Measurements from ENCODE around the gene TLX2.

Gene TLX2

GRCh38 chr2:74496997-74497776 is 17.1 kb upstream of the TLX2 start:
- DNase-seq (ENCODE audit: low spot score) = no peak

GRCh38 chr2:74497777-74498499 is 16.3 kb upstream of the TLX2 start:
- DNase-seq (ENCODE audit: low spot score) = no peak

GRCh38 chr2:74498500-74499266 is 15.6 kb upstream of the TLX2 start:
- DNase-seq (ENCODE audit: low spot score) = no peak

GRCh38 chr2:74499267-74499939 is 14.8 kb upstream of the TLX2 start, which contains the start of gene LBX2:
LBX2 (minus strand) TSS chr2:74499603; CDS start chr2:74499537, 66 bp downstream.
- DNase-seq (ENCODE audit: low spot score) = no peak

GRCh38 chr2:74499940-74500577 is 14.2 kb upstream of the TLX2 start:
- DNase-seq (ENCODE audit: low spot score) = no peak

- DNase-seq (ENCODE audit: low spot score) = no peak
These were observed 13.7 kb upstream of the TLX2 start for GRCh38 chr2:74500578-74500946.

GRCh38 chr2:74501335-74502071 is 12.7 kb upstream of the TLX2 start:
- no peak for DNase-seq (ENCODE audit: low spot score)

GRCh38 chr2:74502147-74502719 is 12.0 kb upstream of the TLX2 start:
- DNase-seq (ENCODE audit: low spot score) = no peak

- peak; percentile 64 for DNase-seq (ENCODE audit: low spot score)
These were observed 11.3 kb upstream of the TLX2 start for GRCh38 chr2:74502720-74503505.

- no peak for DNase-seq (ENCODE audit: low spot score)
These were observed 10.5 kb upstream of the TLX2 start for GRCh38 chr2:74503506-74504475.

- DNase-seq (ENCODE audit: low spot score) = no peak
These were observed 9.7 kb upstream of the TLX2 start for GRCh38 chr2:74504591-74504990.

- no peak for DNase-seq (ENCODE audit: low spot score)
These were observed 8.6 kb upstream of the TLX2 start for GRCh38 chr2:74505448-74506246.

GRCh38 chr2:74507145-74507925 is 6.9 kb upstream of the TLX2 start, which contains the start of gene PCGF1:
PCGF1 (minus strand) TSS chr2:74507695; CDS start chr2:74507668, 27 bp downstream.
- DNase-seq (ENCODE audit: low spot score) = peak; percentile 100

GRCh38 chr2:74507926-74508520 is 6.2 kb upstream of the TLX2 start:
- no peak for DNase-seq (ENCODE audit: low spot score)

GRCh38 chr2:74510272-74510671 is 4.0 kb upstream of the TLX2 start:
- no peak for DNase-seq (ENCODE audit: low spot score)
